ENCODE results near the gene TNFRSF9.

Gene TNFRSF9

GRCh38 chr1:7891804-7892203 is 48.8 kb downstream of the TNFRSF9 start:
- Histone ChIP-seq H3K4me1 (ENCODE audit: low read depth, poor library complexity, severe bottlenecking) (no peaks in the 10 kb centered on the region), H3K4me2 (no peak overlapping the region), H3K79me2 (ENCODE audit: insufficient read depth, low read depth) (no peaks in the 10 kb centered on the region), H3K4me3 (IDR thresholded peaks at IDR 0.05; ENCODE audit: insufficient read depth, low read depth, low read length) (no peak overlapping the region), H3K27me3 (ENCODE audit: insufficient read depth, low read depth) (no peaks in the 10 kb centered on the region), H3K36me3 (ENCODE audit: insufficient read depth) (no peaks in the 10 kb centered on the region), H3K9ac (no peak overlapping the region), H4K20me1 (ENCODE audit: insufficient read depth) (no peaks in the 10 kb centered on the region), H2AFZ (ENCODE audit: low read depth) (no peak overlapping the region), H3K27ac (no peak overlapping the region)
- no peak for TF ChIP-seq CTCF (conservative IDR thresholded peaks at IDR 0.05; ENCODE audit: low read depth, low read length)

GRCh38 chr1:7890853-7891252 is 49.8 kb downstream of the TNFRSF9 start:
- H3K4me3 ChIP-seq (IDR thresholded peaks at IDR 0.05; ENCODE audit: insufficient read depth, low read depth, low read length), result no peak overlapping the region

DNA sequence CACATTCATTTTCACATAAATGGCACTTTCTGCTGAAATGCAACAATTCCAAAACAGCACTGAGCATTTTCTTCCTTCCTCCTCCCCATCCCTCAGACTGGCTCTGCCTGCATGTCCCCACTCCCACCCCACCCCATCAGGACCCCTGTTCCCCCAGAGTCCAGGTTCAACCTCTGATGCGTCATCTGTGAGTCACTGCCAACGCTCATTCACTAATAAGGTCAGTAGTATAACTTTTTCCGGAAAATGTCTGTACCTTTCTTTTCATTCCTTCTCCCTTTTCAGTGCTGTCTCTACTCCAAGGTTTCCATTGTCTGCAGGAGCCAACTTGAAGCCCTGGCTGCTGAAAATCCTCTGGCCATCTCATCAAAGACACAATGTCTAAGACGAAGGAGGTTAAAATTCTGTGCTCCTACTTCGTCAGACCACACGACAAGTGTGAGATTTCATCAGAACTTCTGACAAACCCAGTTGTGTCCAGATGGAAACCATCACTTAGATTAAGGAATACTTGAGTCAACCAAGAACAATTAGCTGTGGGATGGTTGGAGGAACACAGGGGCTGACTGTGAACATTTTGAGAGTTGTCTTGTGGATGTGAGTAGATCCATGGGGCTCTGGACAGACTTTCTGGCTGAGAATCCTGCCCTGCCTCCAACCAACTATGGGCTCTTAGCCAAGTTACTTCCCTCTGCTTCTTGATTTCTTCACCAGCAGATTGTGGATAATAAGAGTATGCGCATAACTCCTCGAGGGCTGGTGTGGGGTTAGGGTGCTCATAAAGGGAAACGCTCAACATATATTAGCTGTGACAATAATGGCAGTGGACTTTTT is 52.2 kb downstream of the TNFRSF9 start:
- Histone ChIP-seq H3K4me3 (IDR thresholded peaks at IDR 0.05; ENCODE audit: insufficient read depth, low read depth, low read length) (no peak overlapping the region), H3K4me2 (no peak overlapping the region), H2AFZ (ENCODE audit: low read depth) (no peak overlapping the region), H3K9ac (no peak overlapping the region), H3K27me3 (ENCODE audit: insufficient read depth, low read depth) (no peaks in the 10 kb centered on the region), H4K20me1 (ENCODE audit: insufficient read depth) (no peaks in the 10 kb centered on the region), H3K27ac (no peak overlapping the region), H3K4me1 (ENCODE audit: low read depth, poor library complexity, severe bottlenecking) (no peaks in the 10 kb centered on the region), H3K79me2 (ENCODE audit: insufficient read depth, low read depth) (no peaks in the 10 kb centered on the region), H3K36me3 (ENCODE audit: insufficient read depth) (no peaks in the 10 kb centered on the region)
- TF ChIP-seq CTCF (conservative IDR thresholded peaks at IDR 0.05; ENCODE audit: low read depth, low read length), result no peak

More at GRCh38 chr1:7890853-7891252, 49.8 kb downstream of the TNFRSF9 start:
- Histone ChIP-seq H3K79me2 (ENCODE audit: insufficient read depth, low read depth) (no peaks in the 10 kb centered on the region), H4K20me1 (ENCODE audit: insufficient read depth) (no peaks in the 10 kb centered on the region), H3K36me3 (ENCODE audit: insufficient read depth) (no peaks in the 10 kb centered on the region), H3K9ac (no peak overlapping the region), H3K4me2 (no peak overlapping the region), H2AFZ (ENCODE audit: low read depth) (no peak overlapping the region), H3K27me3 (ENCODE audit: insufficient read depth, low read depth) (no peaks in the 10 kb centered on the region), H3K27ac (no peak overlapping the region), H3K4me1 (ENCODE audit: low read depth, poor library complexity, severe bottlenecking) (no peaks in the 10 kb centered on the region)
- TF ChIP-seq CTCF (conservative IDR thresholded peaks at IDR 0.05; ENCODE audit: low read depth, low read length), result no peak

DNA sequence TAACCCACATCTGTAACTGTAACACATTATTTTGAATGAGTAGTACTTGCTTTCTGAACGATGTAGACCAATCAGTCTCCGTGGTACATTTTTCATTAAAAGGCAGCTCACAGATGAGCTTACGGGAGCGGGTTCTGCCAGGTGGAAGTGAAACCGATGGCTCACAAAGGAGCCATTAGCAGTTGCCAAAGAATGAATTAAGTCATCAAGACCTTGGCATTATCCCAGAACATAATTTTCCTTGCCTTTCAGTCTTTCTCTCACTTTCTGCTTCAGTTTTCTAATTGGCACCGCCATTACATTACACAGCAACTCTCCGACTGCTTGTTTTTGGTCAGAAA is 54.3 kb downstream of the TNFRSF9 start:
- H3K4me3 ChIP-seq (IDR thresholded peaks at IDR 0.05; ENCODE audit: insufficient read depth, low read depth, low read length), result no peak overlapping the region
- H3K9ac ChIP-seq, result no peak overlapping the region
- no peak overlapping the region for H3K27ac ChIP-seq
- no peak overlapping the region for H2AFZ ChIP-seq (ENCODE audit: low read depth)
- H4K20me1 ChIP-seq (ENCODE audit: insufficient read depth), result no peaks in the 10 kb centered on the region
- no peaks in the 10 kb centered on the region for H3K27me3 ChIP-seq (ENCODE audit: insufficient read depth, low read depth)
- no peaks in the 10 kb centered on the region for H3K36me3 ChIP-seq (ENCODE audit: insufficient read depth)
- TF ChIP-seq CTCF (conservative IDR thresholded peaks at IDR 0.05; ENCODE audit: low read depth, low read length), result no peak
- H3K4me2 ChIP-seq, result no peak overlapping the region
- H3K4me1 ChIP-seq (ENCODE audit: low read depth, poor library complexity, severe bottlenecking), result no peaks in the 10 kb centered on the region
- H3K79me2 ChIP-seq (ENCODE audit: insufficient read depth, low read depth), result no peaks in the 10 kb centered on the region

Data from KMS-11 (cell line).